GM12874 (cell line): Measurements from ENCODE around the gene EMX1.

Source experiments
- CTCF ChIP-seq: IDR thresholded peaks from 2 replicates; pipeline ENCODE4 v1.5.1; 2011; ENCODE audit warnings: low read depth, mild to moderate bottlenecking, control low read depth, low read length, moderate library complexity; ENCODE audit not compliant: insufficient read depth

EMX1 gene

GRCh38 chr2:72921853-72922252, 4.5 kb downstream of the EMX1 start:
- TF ChIP-seq CTCF: no peak

GRCh38 chr2:72923833-72924352, 6.6 kb downstream of the EMX1 start:
- no peak for TF ChIP-seq CTCF

GRCh38 chr2:72924353-72925240, 7.3 kb downstream of the EMX1 start:
- no peak for TF ChIP-seq CTCF

- TF ChIP-seq CTCF: no peak
Observed at GRCh38 chr2:72925328-72925943, 8.1 kb downstream of the EMX1 start.

GRCh38 chr2:72926368-72926767, 9.0 kb downstream of the EMX1 start:
- TF ChIP-seq CTCF: no peak

- TF ChIP-seq CTCF: no peak
Observed at GRCh38 chr2:72926811-72927465, 9.6 kb downstream of the EMX1 start.
